Measurements from ENCODE around the gene CCDC33.
A peak's percentile ranks its signal among the peaks of the same experiment; 100 is the strongest.

The CCDC33 gene

GRCh38 chr15:74369084-74369745 lies 133.1 kb downstream of the CCDC33 start:
- DNase-seq, result no peak

GRCh38 chr15:74369756-74370155 lies 133.6 kb downstream of the CCDC33 start:
- no peak for DNase-seq

- no peak for DNase-seq
These were observed 134.3 kb downstream of the CCDC33 start for GRCh38 chr15:74370471-74370870.

GRCh38 chr15:74373056-74373650 lies 137.0 kb downstream of the CCDC33 start:
- DNase-seq, result no peak

GRCh38 chr15:74373731-74374647 lies 137.9 kb downstream of the CCDC33 start:
- peak; percentile 88 for DNase-seq

- DNase-seq, result no peak
These were observed 138.6 kb downstream of the CCDC33 start for GRCh38 chr15:74374648-74375302.

GRCh38 chr15:74375303-74375693 lies 139.2 kb downstream of the CCDC33 start:
- peak; percentile 89 for DNase-seq

- DNase-seq, result no peak
These were observed 140.1 kb downstream of the CCDC33 start for GRCh38 chr15:74376226-74376625.

- no peak for DNase-seq
These were observed 140.9 kb downstream of the CCDC33 start for GRCh38 chr15:74376825-74377581.

- no peak for DNase-seq
These were observed 142.0 kb downstream of the CCDC33 start for GRCh38 chr15:74377831-74378766.

GRCh38 chr15:74378848-74379247 lies 142.7 kb downstream of the CCDC33 start:
- DNase-seq, result no peak

- no peak for DNase-seq
These were observed 144.4 kb downstream of the CCDC33 start for GRCh38 chr15:74380361-74381189.

- no peak for DNase-seq
These were observed 145.0 kb downstream of the CCDC33 start for GRCh38 chr15:74381190-74381453.

- DNase-seq, result no peak
These were observed 145.4 kb downstream of the CCDC33 start for GRCh38 chr15:74381481-74381880.

GRCh38 chr15:74382004-74382816 lies 146.1 kb downstream of the CCDC33 start:
- DNase-seq, result peak; percentile 88

GRCh38 chr15:74383286-74383685 lies 147.2 kb downstream of the CCDC33 start:
- DNase-seq, result no peak

GRCh38 chr15:74383695-74384565 lies 147.8 kb downstream of the CCDC33 start:
- no peak for DNase-seq

- no peak for DNase-seq
These were observed 148.4 kb downstream of the CCDC33 start for GRCh38 chr15:74384566-74384880.

All from hematopoietic multipotent progenitor cell treated with erythropoietin and hydrocortisone succinate and interleukin-3 and kit ligand, for 8 days (in vitro differentiated cells).